Prostate gland (tissue), 2 donors: ENCODE results near the gene ASCC3.

ENCODE experiments used
- CTCF ChIP-seq, 4 experiments: fragments of 200-600 bp in 2 of 4; fragments of 450-650 bp in 2 of 4; sonication (generic) in 2 of 4; IDR thresholded peaks; 1 replicate in 3 of 4; 2 replicates in 1 of 4; pipeline ENCODE4 v1.5.1; 2016 to 2019; ENCODE audit warnings: antibody characterized with exemption in 4 of 4, mild to moderate bottlenecking in 2 of 4, moderate library complexity in 2 of 4
- POLR2A ChIP-seq: fragments of 450-650 bp; IDR thresholded peaks from one replicate; pipeline ENCODE4 v1.6.1; 2016; ENCODE audit warnings: antibody characterized with exemption, mild to moderate bottlenecking
- POLR2AphosphoS5 ChIP-seq: sonication (generic); formaldehyde crosslinking; IDR thresholded peaks from one replicate; pipeline ENCODE4 v1.6.1; 2017; ENCODE audit warnings: antibody characterized with exemption

- TF ChIP-seq CTCF (IDR thresholded peaks at IDR 0.05) (peak in 3 of 4 experiments; percentile 51 to 63 (median 59)), POLR2A (no peak), POLR2AphosphoS5 (no peak)
Measured at GRCh38 chr6:100657678-100658330, 223.3 kb downstream of the ASCC3 start.
